Mesenchymal stem cell (in vitro differentiated cells and primary cell): ENCODE measurements around the gene BRWD1.

Experiments used
- DNase-seq: peaks from one replicate; pipeline ENCODE4 v3.0.0-alpha.2; 2013
- H2AFZ ChIP-seq: one replicate; pipeline ENCODE4 v1.6.1; 2013; ENCODE audit warnings: low read depth, mild to moderate bottlenecking, control low read depth, inconsistent platforms, low read length, moderate library complexity
- H2AK5ac ChIP-seq: 2 replicates; pipeline ENCODE4 v1.6.1; 2013; ENCODE audit warnings: low read length, moderate library complexity, mild to moderate bottlenecking, inconsistent platforms; ENCODE audit not compliant: severe bottlenecking
- H2BK120ac ChIP-seq: one replicate; pipeline ENCODE4 v1.6.1; 2013; ENCODE audit warnings: low read depth, mild to moderate bottlenecking, inconsistent platforms, low read length, moderate library complexity
- H2BK12ac ChIP-seq, 2 experiments: one replicate each; pipeline ENCODE4 v1.6.1; 2013; ENCODE audit warnings: inconsistent platforms in 2 of 2, low read length in 2 of 2, mild to moderate bottlenecking in 2 of 2, moderate library complexity in 2 of 2, control low read depth in 1 of 2
- H2BK15ac ChIP-seq: one replicate; pipeline ENCODE4 v1.6.1; 2013; ENCODE audit warnings: mild to moderate bottlenecking, low read depth, inconsistent platforms; ENCODE audit not compliant: poor library complexity, severe bottlenecking
- H2BK5ac ChIP-seq: 2 replicates; pipeline ENCODE4 v1.6.1; 2013; ENCODE audit warnings: low read depth, mild to moderate bottlenecking, low read length, control low read depth, inconsistent platforms; ENCODE audit not compliant: poor library complexity, severe bottlenecking
- H3K14ac ChIP-seq, 2 experiments: one replicate each; pipeline ENCODE4 v1.6.1; 2013; ENCODE audit warnings: inconsistent platforms in 2 of 2, low read length in 2 of 2, control low read depth in 1 of 2, mild to moderate bottlenecking in 1 of 2, moderate library complexity in 1 of 2
- H3K18ac ChIP-seq, 2 experiments: one replicate each; pipeline ENCODE4 v1.6.1; 2013; ENCODE audit warnings: inconsistent platforms in 2 of 2, low read length in 2 of 2, control low read depth in 1 of 2, low read depth in 1 of 2, mild to moderate bottlenecking in 1 of 2
- H3K23ac ChIP-seq, 2 experiments: one replicate each; pipeline ENCODE4 v1.6.1; 2013; ENCODE audit warnings: inconsistent platforms in 2 of 2, low read length in 2 of 2, mild to moderate bottlenecking in 2 of 2, moderate library complexity in 2 of 2, control low read depth in 1 of 2
- H3K27ac ChIP-seq: 2 replicates; pipeline ENCODE4 v1.5.1; 2013; ENCODE audit warnings: mild to moderate bottlenecking, moderate library complexity, low read length, control low read depth, inconsistent platforms; ENCODE audit not compliant: poor library complexity, severe bottlenecking
- H3K27me3 ChIP-seq, 2 experiments: 2 replicates each; pipeline versions ENCODE4 v1.6.1 to v1.7.0; 2013; ENCODE audit warnings: low read length in 2 of 2, mild to moderate bottlenecking in 2 of 2, moderate library complexity in 2 of 2, control low read depth in 1 of 2, inconsistent platforms in 1 of 2; ENCODE audit not compliant: control insufficient read depth in 1 of 2, insufficient read depth in 1 of 2
- H3K36me3 ChIP-seq, 2 experiments: 2 replicates each; pipeline versions ENCODE4 v1.6.1 to v1.7.0; 2013; ENCODE audit warnings: low read length in 2 of 2, control low read depth in 1 of 2, inconsistent platforms in 1 of 2, low read depth in 1 of 2, mild to moderate bottlenecking in 1 of 2; ENCODE audit not compliant: insufficient read depth in 2 of 2, control insufficient read depth in 1 of 2
- H3K4ac ChIP-seq, 2 experiments: one replicate each; pipeline ENCODE4 v1.6.1; 2013; ENCODE audit warnings: inconsistent platforms in 2 of 2, low read length in 2 of 2, mild to moderate bottlenecking in 2 of 2, moderate library complexity in 2 of 2, control low read depth in 1 of 2, low read depth in 1 of 2
- H3K4me1 ChIP-seq: 2 replicates; pipeline ENCODE4 v1.6.1; 2013; ENCODE audit warnings: low read depth, low read length, control low read depth; ENCODE audit not compliant: control insufficient read depth, insufficient read depth
- H3K4me2 ChIP-seq: 2 replicates; pipeline ENCODE4 v1.6.1; 2013; ENCODE audit warnings: low read length, mild to moderate bottlenecking, inconsistent platforms; ENCODE audit not compliant: poor library complexity, severe bottlenecking
- H3K4me3 ChIP-seq, 2 experiments: 2 replicates each; pipeline versions ENCODE4 v1.5.1 to v1.7.0; 2013; ENCODE audit warnings: low read length in 2 of 2, mild to moderate bottlenecking in 2 of 2, control low read depth in 1 of 2, low read depth in 1 of 2; ENCODE audit not compliant: insufficient read depth in 1 of 2
- H3K79me1 ChIP-seq: replicated peaks from 2 replicates; pipeline ENCODE4 v1.6.1; 2013; ENCODE audit warnings: mild to moderate bottlenecking, control low read depth, low read length, inconsistent platforms; ENCODE audit not compliant: poor library complexity, severe bottlenecking
- H3K9ac ChIP-seq: 2 replicates; pipeline ENCODE4 v1.7.0; 2013; ENCODE audit warnings: mild to moderate bottlenecking, low read length, moderate library complexity
- H3K9me3 ChIP-seq: 2 replicates; pipeline ENCODE4 v1.7.0; 2013; ENCODE audit warnings: mild to moderate bottlenecking, low read length; ENCODE audit not compliant: control insufficient read depth
- H4K8ac ChIP-seq: one replicate; pipeline ENCODE4 v1.6.1; 2013; ENCODE audit warnings: inconsistent platforms, mild to moderate bottlenecking, low read length, moderate library complexity
- H4K91ac ChIP-seq: one replicate; pipeline ENCODE4 v1.6.1; 2013; ENCODE audit warnings: mild to moderate bottlenecking, low read length, inconsistent platforms
- WGBS: methylation state at CpG from one replicate; pipeline ENCODE4 v1.1.7; 2013; ENCODE audit warnings: mixed read lengths; 5-methylcytosine and 5-hydroxymethylcytosine counted together

BRWD1 gene

DNA sequence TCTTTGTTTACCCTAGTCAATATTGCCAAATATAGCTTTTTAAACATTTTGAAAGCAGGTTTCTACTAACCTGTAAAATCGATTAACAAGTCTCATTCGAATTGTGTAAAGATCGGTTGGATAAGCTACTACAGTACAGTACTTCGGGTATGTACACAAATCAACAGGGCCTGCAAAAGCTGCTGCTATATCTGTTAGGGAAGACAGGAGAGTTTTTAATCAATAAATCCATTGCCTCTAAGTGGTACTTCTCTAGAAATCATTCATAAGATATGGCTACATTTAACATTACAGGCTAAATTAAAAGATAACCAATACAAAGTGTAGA, 95.4 kb downstream of the BRWD1 start:
- Histone ChIP-seq H3K27ac (no peak overlapping the region), H4K8ac (no peak overlapping the region), H3K27me3 (no peaks in the 10 kb centered on the region), H3K9ac (no peak overlapping the region), H3K14ac (no peak overlapping the region), H3K4me1 (no peaks in the 10 kb centered on the region), H3K79me1 (peaks cover 9% of the 10 kb centered on the region), H4K91ac (no peak overlapping the region), H2BK12ac (no peak overlapping the region), H3K4ac (no peak overlapping the region), H3K23ac (no peak overlapping the region), H3K18ac (no peak overlapping the region), H2AFZ (no peak overlapping the region), H3K9me3 (no peaks in the 10 kb centered on the region), H2BK120ac (no peak overlapping the region), H2BK15ac (no peak overlapping the region), H3K4me3 (no peak overlapping the region), H2BK5ac (no peak overlapping the region), H3K36me3 (peaks cover 10 to 90% of the 10 kb centered on the region in 2 experiments), H3K4me2 (no peak overlapping the region), H2AK5ac (no peak overlapping the region)
- 97% methylated on average over 4 of the region's 4 CpGs for WGBS
- no peak for DNase-seq

- Histone ChIP-seq H3K23ac (no peak overlapping the region), H3K9me3 (no peaks in the 10 kb centered on the region), H4K8ac (no peak overlapping the region), H2AFZ (no peak overlapping the region), H3K27me3 (no peaks in the 10 kb centered on the region), H3K79me1 (peaks cover 9% of the 10 kb centered on the region), H2BK12ac (no peak overlapping the region), H2BK5ac (no peak overlapping the region), H2AK5ac (no peak overlapping the region), H3K9ac (no peak overlapping the region), H3K4me2 (no peak overlapping the region), H2BK15ac (no peak overlapping the region), H3K4ac (no peak overlapping the region), H3K4me1 (no peaks in the 10 kb centered on the region), H3K27ac (no peak overlapping the region), H3K14ac (no peak overlapping the region), H3K36me3 (peaks cover 10 to 90% of the 10 kb centered on the region in 2 experiments), H4K91ac (no peak overlapping the region), H3K4me3 (no peak overlapping the region), H3K18ac (no peak overlapping the region), H2BK120ac (no peak overlapping the region)
- WGBS = 96% methylated on average over 3 of the region's 3 CpGs
- DNase-seq = no peak
Measured at GRCh38 chr21:39217356-39218081, 95.9 kb downstream of the BRWD1 start.

GRCh38 chr21:39216290-39216689, 97.1 kb downstream of the BRWD1 start:
- Histone ChIP-seq H3K79me1 (peaks cover 6% of the 10 kb centered on the region), H3K4ac (no peak overlapping the region), H3K14ac (no peak overlapping the region), H3K23ac (no peak overlapping the region), H2BK120ac (no peak overlapping the region), H3K4me1 (no peaks in the 10 kb centered on the region), H2BK12ac (no peak overlapping the region), H3K9me3 (no peaks in the 10 kb centered on the region), H3K4me3 (no peak overlapping the region), H4K8ac (no peak overlapping the region), H2AK5ac (no peak overlapping the region), H3K27ac (no peak overlapping the region), H2BK5ac (no peak overlapping the region), H3K4me2 (no peak overlapping the region), H2AFZ (no peak overlapping the region), H3K36me3 (peaks cover 6 to 90% of the 10 kb centered on the region in 2 experiments), H3K27me3 (no peaks in the 10 kb centered on the region), H4K91ac (no peak overlapping the region), H3K9ac (no peak overlapping the region), H2BK15ac (no peak overlapping the region), H3K18ac (no peak overlapping the region)
- DNase-seq = no peak
- 71% methylated on average over 1 of the region's 2 CpGs for WGBS

GRCh38 chr21:39215078-39215477, 98.4 kb downstream of the BRWD1 start:
- no peak for DNase-seq
- WGBS = 100% methylated on average over 3 of the region's 7 CpGs
- no peaks in the 10 kb centered on the region for H3K9me3 ChIP-seq

More at GRCh38 chr21:39215078-39215477, 98.4 kb downstream of the BRWD1 start:
- no peak overlapping the region for H3K18ac ChIP-seq
- H3K4me3 ChIP-seq = no peak overlapping the region
- no peak overlapping the region for H3K14ac ChIP-seq
- H2BK5ac ChIP-seq = no peak overlapping the region
- H3K4me1 ChIP-seq = no peaks in the 10 kb centered on the region
- peaks cover 6% of the 10 kb centered on the region for H3K79me1 ChIP-seq
- H3K4me2 ChIP-seq = no peak overlapping the region
- H3K27ac ChIP-seq = no peak overlapping the region
- H4K91ac ChIP-seq = no peak overlapping the region
- no peak overlapping the region for H3K23ac ChIP-seq
- no peak overlapping the region for H2AK5ac ChIP-seq
- H2BK120ac ChIP-seq = no peak overlapping the region
- no peak overlapping the region for H2BK15ac ChIP-seq
- H2AFZ ChIP-seq = no peak overlapping the region
- H3K4ac ChIP-seq = no peak overlapping the region
- no peak overlapping the region for H2BK12ac ChIP-seq
- no peak overlapping the region for H4K8ac ChIP-seq
- H3K27me3 ChIP-seq = no peaks in the 10 kb centered on the region
- H3K36me3 ChIP-seq = peaks cover 6 to 92% of the 10 kb centered on the region in 2 experiments
- no peak overlapping the region for H3K9ac ChIP-seq
